HEK293 (cell line): ENCODE data around the gene CACTIN.

ENCODE experiments used
- KLF16 ChIP-seq: fragments of 450-650 bp; formaldehyde crosslinking; IDR thresholded peaks from 2 replicates; pipeline ENCODE4 v1.5.1; 2017; ENCODE audit warnings: missing biosample characterization, missing genetic modification characterization
- PRDM1 ChIP-seq: fragments of 450-650 bp; formaldehyde crosslinking; IDR thresholded peaks from 2 replicates; pipeline ENCODE4; 2016; ENCODE audit warnings: missing biosample characterization, missing genetic modification characterization
- SCRT1 ChIP-seq: fragments of 450-650 bp; formaldehyde crosslinking; IDR thresholded peaks from 2 replicates; pipeline ENCODE4 v1.5.1; 2016; ENCODE audit warnings: missing biosample characterization, missing genetic modification characterization, borderline replicate concordance
- SP3 ChIP-seq: fragments of 450-650 bp; formaldehyde crosslinking; IDR thresholded peaks from 2 replicates; pipeline ENCODE4 v1.5.1; 2016; ENCODE audit warnings: missing biosample characterization, missing genetic modification characterization
- ZBTB17 ChIP-seq: fragments of 450-650 bp; formaldehyde crosslinking; IDR thresholded peaks from 2 replicates; pipeline ENCODE4 v1.5.1; 2016; ENCODE audit warnings: missing biosample characterization, missing genetic modification characterization
- ZBTB20 ChIP-seq: fragments of 450-650 bp; formaldehyde crosslinking; IDR thresholded peaks from 2 replicates; pipeline ENCODE4 v1.5.1; 2016; ENCODE audit warnings: missing biosample characterization, missing genetic modification characterization
- ZNF16 ChIP-seq: fragments of 450-650 bp; formaldehyde crosslinking; IDR thresholded peaks from 2 replicates; pipeline ENCODE4 v1.5.1; 2016; ENCODE audit warnings: low read depth, missing biosample characterization, missing genetic modification characterization
- ZNF174 ChIP-seq: fragments of 450-650 bp; formaldehyde crosslinking; IDR thresholded peaks from 2 replicates; pipeline ENCODE4 v1.5.0; 2017; ENCODE audit warnings: missing biosample characterization, mild to moderate bottlenecking, missing genetic modification characterization
- ZNF239 ChIP-seq: fragments of 450-650 bp; formaldehyde crosslinking; IDR thresholded peaks from 2 replicates; pipeline ENCODE4 v1.5.1; 2016; ENCODE audit warnings: missing biosample characterization, missing genetic modification characterization
- ZNF391 ChIP-seq: fragments of 450-650 bp; formaldehyde crosslinking; IDR thresholded peaks from 2 replicates; pipeline ENCODE4 v1.5.1; 2016; ENCODE audit warnings: low read depth, missing biosample characterization, missing genetic modification characterization, borderline replicate concordance
- ZNF426 ChIP-seq: fragments of 450-650 bp; formaldehyde crosslinking; IDR thresholded peaks from 2 replicates; pipeline ENCODE4 v1.5.1; 2017; ENCODE audit warnings: missing biosample characterization, missing genetic modification characterization, mild to moderate bottlenecking, inconsistent platforms, moderate library complexity
- ZNF48 ChIP-seq: fragments of 450-650 bp; formaldehyde crosslinking; IDR thresholded peaks from 2 replicates; pipeline ENCODE4 v1.5.1; 2016; ENCODE audit warnings: missing biosample characterization, missing genetic modification characterization
- ZNF529 ChIP-seq: fragments of 450-650 bp; formaldehyde crosslinking; IDR thresholded peaks from 2 replicates; pipeline ENCODE4 v1.5.1; 2017; ENCODE audit warnings: missing genetic modification characterization, missing biosample characterization; ENCODE audit not compliant: insufficient replicate concordance
- ZNF555 ChIP-seq: fragments of 450-650 bp; formaldehyde crosslinking; conservative IDR thresholded peaks from 2 replicates; pipeline ENCODE4 v1.5.1; 2017; ENCODE audit warnings: missing biosample characterization, mild to moderate bottlenecking, missing genetic modification characterization, inconsistent platforms
- ZNF658 ChIP-seq: fragments of 450-650 bp; formaldehyde crosslinking; IDR thresholded peaks from 2 replicates; pipeline ENCODE4; 2016; ENCODE audit warnings: missing biosample characterization, missing genetic modification characterization
- ZNF701 ChIP-seq: fragments of 450-650 bp; formaldehyde crosslinking; IDR thresholded peaks from 2 replicates; pipeline ENCODE4 v1.5.1; 2016; ENCODE audit warnings: missing biosample characterization, missing genetic modification characterization
- ZNF792 ChIP-seq: fragments of 450-650 bp; formaldehyde crosslinking; IDR thresholded peaks from 2 replicates; pipeline ENCODE4 v1.5.1; 2016; ENCODE audit warnings: missing biosample characterization, missing genetic modification characterization
- TF ChIP-seq, protein P1 (sequence below): fragments of 450-650 bp; formaldehyde crosslinking; IDR thresholded peaks from 2 replicates; pipeline ENCODE4 v1.5.1; 2016; ENCODE audit warnings: missing biosample characterization, missing genetic modification characterization
- TF ChIP-seq, protein P2 (sequence below): fragments of 450-650 bp; formaldehyde crosslinking; IDR thresholded peaks from 2 replicates; pipeline ENCODE4 v1.5.1; 2016; ENCODE audit warnings: missing biosample characterization, missing genetic modification characterization
- TF ChIP-seq, protein P3 (sequence below): fragments of 450-650 bp; formaldehyde crosslinking; IDR thresholded peaks from 2 replicates; pipeline ENCODE4 v1.5.1; 2016; ENCODE audit warnings: missing biosample characterization, missing genetic modification characterization
- TF ChIP-seq, protein P4 (sequence below): fragments of 450-650 bp; formaldehyde crosslinking; IDR thresholded peaks from 2 replicates; pipeline ENCODE4 v1.5.1; 2016; ENCODE audit warnings: missing biosample characterization, missing genetic modification characterization, borderline replicate concordance
- TF ChIP-seq, protein P5 (sequence below): fragments of 450-650 bp; formaldehyde crosslinking; IDR thresholded peaks from 2 replicates; pipeline ENCODE4 v1.5.0; 2017; ENCODE audit warnings: missing biosample characterization, missing genetic modification characterization, borderline replicate concordance
- TF ChIP-seq, protein P6 (sequence below): fragments of 450-650 bp; formaldehyde crosslinking; conservative IDR thresholded peaks from 2 replicates; pipeline ENCODE4 v1.5.1; 2016; ENCODE audit warnings: low read depth, missing biosample characterization, missing genetic modification characterization

The CACTIN gene

DNA sequence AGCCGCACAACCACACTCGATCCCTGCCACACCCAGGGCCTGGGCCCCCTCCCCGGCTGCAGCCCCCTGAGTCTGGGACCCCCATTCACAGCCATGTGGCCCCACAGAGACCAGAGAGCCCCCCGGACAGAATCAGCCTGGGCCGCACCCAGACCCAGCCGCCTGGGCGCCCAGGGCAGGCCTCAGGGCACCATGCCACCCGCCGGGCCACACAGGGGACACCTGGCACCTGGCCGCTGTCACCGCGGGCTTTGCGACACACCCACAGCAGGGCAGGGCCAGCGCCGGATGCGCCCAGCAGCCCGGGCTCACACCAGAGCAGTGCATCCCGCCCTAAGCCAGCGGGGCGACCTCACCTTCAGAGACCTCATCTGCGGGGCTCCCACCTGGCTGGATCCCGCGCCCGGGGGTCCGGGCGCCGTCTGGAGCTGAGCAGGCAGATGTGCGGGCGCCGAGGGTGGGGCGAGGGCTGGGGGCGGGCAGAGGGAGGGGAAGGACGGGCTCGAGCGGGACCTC lies 20.4 kb downstream of the CACTIN start (continued):
- TF ChIP-seq, protein P1, sequence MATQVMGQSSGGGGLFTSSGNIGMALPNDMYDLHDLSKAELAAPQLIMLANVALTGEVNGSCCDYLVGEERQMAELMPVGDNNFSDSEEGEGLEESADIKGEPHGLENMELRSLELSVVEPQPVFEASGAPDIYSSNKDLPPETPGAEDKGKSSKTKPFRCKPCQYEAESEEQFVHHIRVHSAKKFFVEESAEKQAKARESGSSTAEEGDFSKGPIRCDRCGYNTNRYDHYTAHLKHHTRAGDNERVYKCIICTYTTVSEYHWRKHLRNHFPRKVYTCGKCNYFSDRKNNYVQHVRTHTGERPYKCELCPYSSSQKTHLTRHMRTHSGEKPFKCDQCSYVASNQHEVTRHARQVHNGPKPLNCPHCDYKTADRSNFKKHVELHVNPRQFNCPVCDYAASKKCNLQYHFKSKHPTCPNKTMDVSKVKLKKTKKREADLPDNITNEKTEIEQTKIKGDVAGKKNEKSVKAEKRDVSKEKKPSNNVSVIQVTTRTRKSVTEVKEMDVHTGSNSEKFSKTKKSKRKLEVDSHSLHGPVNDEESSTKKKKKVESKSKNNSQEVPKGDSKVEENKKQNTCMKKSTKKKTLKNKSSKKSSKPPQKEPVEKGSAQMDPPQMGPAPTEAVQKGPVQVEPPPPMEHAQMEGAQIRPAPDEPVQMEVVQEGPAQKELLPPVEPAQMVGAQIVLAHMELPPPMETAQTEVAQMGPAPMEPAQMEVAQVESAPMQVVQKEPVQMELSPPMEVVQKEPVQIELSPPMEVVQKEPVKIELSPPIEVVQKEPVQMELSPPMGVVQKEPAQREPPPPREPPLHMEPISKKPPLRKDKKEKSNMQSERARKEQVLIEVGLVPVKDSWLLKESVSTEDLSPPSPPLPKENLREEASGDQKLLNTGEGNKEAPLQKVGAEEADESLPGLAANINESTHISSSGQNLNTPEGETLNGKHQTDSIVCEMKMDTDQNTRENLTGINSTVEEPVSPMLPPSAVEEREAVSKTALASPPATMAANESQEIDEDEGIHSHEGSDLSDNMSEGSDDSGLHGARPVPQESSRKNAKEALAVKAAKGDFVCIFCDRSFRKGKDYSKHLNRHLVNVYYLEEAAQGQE (tag by site-specific recombination), result no peak
- TF ChIP-seq ZNF555 (no peak), SP3 (tag by site-specific recombination) (no peak), ZNF529 (tag by site-specific recombination) (no peak), ZNF792 (tag by site-specific recombination) (no peak), ZBTB20 (tag by site-specific recombination) (no peak), PRDM1 (no peak), ZNF426 (no peak), SCRT1 (tag by site-specific recombination) (no peak), ZNF48 (tag by site-specific recombination) (no peak), ZNF701 (no peak), ZNF391 (tag by site-specific recombination) (no peak), KLF16 (tag by site-specific recombination) (no peak), ZNF239 (tag by site-specific recombination) (no peak), ZNF174 (tag by site-specific recombination) (no peak), ZNF658 (tag by site-specific recombination) (no peak), ZNF16 (tag by site-specific recombination) (no peak), ZBTB17 (no peak)
- TF ChIP-seq, protein P2, sequence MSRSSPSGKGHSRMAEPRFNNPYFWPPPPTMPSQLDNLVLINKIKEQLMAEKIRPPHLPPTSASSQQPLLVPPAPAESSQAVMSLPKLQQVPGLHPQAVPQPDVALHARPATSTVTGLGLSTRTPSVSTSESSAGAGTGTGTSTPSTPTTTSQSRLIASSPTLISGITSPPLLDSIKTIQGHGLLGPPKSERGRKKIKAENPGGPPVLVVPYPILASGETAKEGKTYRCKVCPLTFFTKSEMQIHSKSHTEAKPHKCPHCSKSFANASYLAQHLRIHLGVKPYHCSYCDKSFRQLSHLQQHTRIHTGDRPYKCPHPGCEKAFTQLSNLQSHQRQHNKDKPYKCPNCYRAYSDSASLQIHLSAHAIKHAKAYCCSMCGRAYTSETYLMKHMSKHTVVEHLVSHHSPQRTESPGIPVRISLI (tag by site-specific recombination), result no peak
- TF ChIP-seq, protein P3, sequence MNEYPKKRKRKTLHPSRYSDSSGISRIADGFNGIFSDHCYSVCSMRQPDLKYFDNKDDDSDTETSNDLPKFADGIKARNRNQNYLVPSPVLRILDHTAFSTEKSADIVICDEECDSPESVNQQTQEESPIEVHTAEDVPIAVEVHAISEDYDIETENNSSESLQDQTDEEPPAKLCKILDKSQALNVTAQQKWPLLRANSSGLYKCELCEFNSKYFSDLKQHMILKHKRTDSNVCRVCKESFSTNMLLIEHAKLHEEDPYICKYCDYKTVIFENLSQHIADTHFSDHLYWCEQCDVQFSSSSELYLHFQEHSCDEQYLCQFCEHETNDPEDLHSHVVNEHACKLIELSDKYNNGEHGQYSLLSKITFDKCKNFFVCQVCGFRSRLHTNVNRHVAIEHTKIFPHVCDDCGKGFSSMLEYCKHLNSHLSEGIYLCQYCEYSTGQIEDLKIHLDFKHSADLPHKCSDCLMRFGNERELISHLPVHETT (tag by site-specific recombination), result no peak
- TF ChIP-seq, protein P4, sequence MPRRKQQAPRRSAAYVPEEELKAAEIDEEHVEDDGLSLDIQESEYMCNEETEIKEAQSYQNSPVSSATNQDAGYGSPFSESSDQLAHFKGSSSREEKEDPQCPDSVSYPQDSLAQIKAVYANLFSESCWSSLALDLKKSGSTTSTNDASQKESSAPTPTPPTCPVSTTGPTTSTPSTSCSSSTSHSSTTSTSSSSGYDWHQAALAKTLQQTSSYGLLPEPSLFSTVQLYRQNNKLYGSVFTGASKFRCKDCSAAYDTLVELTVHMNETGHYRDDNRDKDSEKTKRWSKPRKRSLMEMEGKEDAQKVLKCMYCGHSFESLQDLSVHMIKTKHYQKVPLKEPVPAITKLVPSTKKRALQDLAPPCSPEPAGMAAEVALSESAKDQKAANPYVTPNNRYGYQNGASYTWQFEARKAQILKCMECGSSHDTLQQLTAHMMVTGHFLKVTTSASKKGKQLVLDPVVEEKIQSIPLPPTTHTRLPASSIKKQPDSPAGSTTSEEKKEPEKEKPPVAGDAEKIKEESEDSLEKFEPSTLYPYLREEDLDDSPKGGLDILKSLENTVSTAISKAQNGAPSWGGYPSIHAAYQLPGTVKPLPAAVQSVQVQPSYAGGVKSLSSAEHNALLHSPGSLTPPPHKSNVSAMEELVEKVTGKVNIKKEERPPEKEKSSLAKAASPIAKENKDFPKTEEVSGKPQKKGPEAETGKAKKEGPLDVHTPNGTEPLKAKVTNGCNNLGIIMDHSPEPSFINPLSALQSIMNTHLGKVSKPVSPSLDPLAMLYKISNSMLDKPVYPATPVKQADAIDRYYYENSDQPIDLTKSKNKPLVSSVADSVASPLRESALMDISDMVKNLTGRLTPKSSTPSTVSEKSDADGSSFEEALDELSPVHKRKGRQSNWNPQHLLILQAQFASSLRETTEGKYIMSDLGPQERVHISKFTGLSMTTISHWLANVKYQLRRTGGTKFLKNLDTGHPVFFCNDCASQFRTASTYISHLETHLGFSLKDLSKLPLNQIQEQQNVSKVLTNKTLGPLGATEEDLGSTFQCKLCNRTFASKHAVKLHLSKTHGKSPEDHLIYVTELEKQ (tag by site-specific recombination), result no peak
- TF ChIP-seq, protein P5, sequence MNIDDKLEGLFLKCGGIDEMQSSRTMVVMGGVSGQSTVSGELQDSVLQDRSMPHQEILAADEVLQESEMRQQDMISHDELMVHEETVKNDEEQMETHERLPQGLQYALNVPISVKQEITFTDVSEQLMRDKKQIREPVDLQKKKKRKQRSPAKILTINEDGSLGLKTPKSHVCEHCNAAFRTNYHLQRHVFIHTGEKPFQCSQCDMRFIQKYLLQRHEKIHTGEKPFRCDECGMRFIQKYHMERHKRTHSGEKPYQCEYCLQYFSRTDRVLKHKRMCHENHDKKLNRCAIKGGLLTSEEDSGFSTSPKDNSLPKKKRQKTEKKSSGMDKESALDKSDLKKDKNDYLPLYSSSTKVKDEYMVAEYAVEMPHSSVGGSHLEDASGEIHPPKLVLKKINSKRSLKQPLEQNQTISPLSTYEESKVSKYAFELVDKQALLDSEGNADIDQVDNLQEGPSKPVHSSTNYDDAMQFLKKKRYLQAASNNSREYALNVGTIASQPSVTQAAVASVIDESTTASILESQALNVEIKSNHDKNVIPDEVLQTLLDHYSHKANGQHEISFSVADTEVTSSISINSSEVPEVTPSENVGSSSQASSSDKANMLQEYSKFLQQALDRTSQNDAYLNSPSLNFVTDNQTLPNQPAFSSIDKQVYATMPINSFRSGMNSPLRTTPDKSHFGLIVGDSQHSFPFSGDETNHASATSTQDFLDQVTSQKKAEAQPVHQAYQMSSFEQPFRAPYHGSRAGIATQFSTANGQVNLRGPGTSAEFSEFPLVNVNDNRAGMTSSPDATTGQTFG (tag by site-specific recombination), result no peak
- TF ChIP-seq, protein P6, sequence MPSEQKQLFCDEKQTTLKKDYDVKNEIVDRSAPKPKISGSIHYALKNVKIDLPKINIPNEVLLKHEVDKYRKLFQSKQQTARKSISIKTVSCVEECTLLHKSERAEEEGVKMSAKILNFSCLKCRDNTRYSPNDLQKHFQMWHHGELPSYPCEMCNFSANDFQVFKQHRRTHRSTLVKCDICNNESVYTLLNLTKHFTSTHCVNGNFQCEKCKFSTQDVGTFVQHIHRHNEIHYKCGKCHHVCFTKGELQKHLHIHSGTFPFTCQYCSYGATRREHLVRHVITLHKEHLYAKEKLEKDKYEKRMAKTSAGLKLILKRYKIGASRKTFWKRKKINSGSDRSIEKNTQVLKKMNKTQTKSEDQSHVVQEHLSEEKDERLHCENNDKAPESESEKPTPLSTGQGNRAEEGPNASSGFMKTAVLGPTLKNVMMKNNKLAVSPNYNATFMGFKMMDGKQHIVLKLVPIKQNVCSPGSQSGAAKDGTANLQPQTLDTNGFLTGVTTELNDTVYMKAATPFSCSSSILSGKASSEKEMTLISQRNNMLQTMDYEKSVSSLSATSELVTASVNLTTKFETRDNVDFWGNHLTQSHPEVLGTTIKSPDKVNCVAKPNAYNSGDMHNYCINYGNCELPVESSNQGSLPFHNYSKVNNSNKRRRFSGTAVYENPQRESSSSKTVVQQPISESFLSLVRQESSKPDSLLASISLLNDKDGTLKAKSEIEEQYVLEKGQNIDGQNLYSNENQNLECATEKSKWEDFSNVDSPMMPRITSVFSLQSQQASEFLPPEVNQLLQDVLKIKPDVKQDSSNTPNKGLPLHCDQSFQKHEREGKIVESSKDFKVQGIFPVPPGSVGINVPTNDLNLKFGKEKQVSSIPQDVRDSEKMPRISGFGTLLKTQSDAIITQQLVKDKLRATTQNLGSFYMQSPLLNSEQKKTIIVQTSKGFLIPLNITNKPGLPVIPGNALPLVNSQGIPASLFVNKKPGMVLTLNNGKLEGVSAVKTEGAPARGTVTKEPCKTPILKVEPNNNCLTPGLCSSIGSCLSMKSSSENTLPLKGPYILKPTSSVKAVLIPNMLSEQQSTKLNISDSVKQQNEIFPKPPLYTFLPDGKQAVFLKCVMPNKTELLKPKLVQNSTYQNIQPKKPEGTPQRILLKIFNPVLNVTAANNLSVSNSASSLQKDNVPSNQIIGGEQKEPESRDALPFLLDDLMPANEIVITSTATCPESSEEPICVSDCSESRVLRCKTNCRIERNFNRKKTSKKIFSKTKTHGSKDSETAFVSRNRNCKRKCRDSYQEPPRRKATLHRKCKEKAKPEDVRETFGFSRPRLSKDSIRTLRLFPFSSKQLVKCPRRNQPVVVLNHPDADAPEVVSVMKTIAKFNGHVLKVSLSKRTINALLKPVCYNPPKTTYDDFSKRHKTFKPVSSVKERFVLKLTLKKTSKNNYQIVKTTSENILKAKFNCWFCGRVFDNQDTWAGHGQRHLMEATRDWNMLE (tag by site-specific recombination), result no peak
